ENCODE results near the gene STRAP.

- TF ChIP-seq POLR2A (IDR thresholded peaks at IDR 0.05; ENCODE audit: low read length) (no peak), GATA1 (IDR thresholded peaks at IDR 0.05; ENCODE audit: low read depth, low read length) (no peak)
Observed at GRCh38 chr12:15859116-15859515, 23.1 kb upstream of the STRAP start.
